Caki2 (cell line): ENCODE measurements around the gene CPEB4. TPM values are rescaled to one million over a fixed set of nuclear protein-coding genes. Genes with fewer than 3 reads are reported as not detected.

ENCODE experiments used
- DNase-seq: peaks from one replicate; pipeline ENCODE4 v3.0.0-alpha.2; 2015; ENCODE audit warnings: low read depth
- in situ Hi-C: cut with HindIII; loops from 2 replicates; pipeline ENCODE4 v1.10.0; 2016; ENCODE audit warnings: low sequenced_read_pairs, low pct_unique_long_range_greater_than_20kb, mixed read lengths
- total RNA-seq: library from RNA; depleted of rRNA; stranded (reverse); fragments of >200 nt; shearing (Covaris generic); gene quantifications from 2 replicates; pipeline ENCODE4 v1.2.3, GENCODE V29; 2014; ENCODE audit warnings: low replicate concordance

Gene CPEB4
- total RNA-seq, 1 experiment from 2014 or later: 9.8 TPM

DNA sequence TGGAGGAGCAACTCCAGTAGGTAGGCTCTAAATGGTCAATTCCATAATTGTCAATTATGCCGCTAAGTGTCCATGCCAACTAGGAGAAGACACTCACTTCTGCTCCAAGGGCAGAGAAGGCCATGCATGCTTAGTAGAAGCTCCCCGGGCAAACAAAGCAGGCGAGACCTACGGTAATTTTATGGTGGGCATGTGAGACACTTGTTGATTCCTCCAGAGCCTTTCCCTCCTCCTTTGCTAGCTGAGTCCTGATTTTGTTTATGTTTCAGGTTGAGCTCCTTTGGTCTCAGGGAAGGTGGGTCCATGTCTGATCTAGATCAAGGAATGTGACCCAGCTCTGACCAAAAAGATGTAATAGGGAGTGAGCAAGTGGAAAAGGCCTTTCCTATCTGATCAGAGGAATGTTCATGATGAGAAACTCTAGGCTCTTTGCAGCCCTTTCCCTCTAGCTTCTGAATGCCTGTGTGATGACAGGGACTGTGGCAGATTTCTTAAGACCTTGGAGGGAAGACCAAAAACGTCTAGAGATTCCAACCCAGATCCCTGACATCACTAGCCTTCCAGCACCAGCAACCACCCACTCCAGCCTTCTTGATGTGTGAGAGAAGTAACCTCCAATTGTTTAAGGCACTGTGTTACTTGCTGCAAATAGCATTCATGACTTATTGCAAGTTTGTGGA lies 7.7 kb upstream of the CPEB4 start:
- DNase-seq: no peak
- in situ Hi-C loops: no loop called here

DNA sequence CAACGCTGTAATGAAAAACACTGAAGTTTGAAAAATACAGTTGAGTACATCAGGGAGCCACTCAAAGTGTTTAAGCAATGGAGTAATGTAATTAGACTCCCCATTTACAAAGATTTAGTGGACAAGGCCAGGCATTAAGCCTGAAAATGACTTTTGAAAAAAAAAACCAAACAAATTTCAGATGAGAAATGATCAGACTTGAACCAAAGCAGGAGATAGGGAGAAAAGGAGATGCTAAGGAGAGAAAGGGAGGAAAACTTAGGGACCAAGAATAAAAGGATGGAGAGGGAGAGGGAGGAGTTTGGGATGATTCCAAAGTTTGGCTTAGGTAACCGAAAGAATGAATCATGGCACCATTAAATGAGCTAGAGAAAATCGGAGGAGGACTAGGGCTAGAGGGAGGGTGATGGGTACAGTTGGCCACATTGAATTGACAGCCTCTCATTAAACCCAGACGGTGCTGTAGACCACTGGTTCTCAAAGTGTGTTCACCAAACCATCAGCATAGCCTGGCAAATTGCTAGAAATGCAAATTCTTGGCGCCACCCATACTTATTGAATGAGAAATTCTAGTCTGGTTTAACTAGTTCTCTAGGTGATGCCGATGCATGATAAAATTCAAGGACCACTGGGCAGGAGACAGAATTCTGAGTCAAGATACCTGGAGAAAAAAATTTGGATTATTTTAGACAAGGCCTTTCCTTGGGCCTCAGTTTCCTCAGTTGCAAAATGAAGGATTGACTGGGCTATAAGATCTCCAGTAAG lies 6.2 kb upstream of the CPEB4 start:
- in situ Hi-C loops: no loop called here
- DNase-seq: no peak

DNA sequence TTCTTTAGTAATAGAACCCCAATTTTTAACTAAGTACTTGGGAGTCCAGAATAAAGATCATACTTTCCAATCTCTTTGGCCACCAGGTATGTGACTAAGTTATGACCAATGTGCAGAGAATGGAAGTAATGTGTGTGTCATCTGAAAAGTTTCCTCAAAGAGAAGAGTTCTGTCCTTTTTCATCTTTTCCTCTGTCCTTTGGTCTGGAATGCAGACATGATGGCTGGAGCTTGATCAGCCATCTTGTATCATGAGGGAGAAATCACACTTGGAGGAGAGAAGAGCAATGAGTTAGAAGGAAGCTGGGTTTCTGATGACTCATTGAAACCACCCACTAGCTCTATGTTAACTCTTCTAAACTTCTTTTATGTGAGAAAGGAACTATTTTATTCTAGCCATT lies 5.5 kb upstream of the CPEB4 start:
- in situ Hi-C loops: no loop called here

DNA sequence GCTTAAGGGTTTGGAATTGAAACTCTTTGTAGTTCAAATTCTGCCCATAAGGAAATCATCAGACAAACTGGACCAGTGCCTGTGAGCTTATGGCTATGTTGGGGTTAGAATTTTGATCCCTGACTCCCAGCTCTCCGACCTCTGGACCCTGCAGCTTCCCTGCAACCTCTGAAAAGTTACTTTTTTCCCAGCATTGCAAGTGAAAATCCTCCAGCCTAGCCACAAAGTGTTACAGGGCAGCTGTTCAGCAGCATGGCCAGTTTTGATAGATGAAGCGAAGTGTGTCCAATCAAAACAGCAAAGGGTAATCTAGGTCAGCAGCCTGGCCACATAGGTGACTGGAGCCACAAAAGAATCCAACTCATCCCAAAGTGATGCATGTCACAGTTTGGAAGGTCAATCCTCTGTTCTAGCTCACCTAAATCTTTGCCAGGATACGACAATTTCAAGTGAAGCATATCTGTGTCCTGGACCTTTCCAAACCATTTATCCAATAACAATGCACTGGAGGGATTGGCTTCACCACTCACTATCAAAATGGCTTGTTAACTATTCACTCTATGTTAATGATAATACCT lies 4.7 kb upstream of the CPEB4 start:
- peak; percentile 43 for DNase-seq
- in situ Hi-C loops: no loop called here

More for the DNA sequence above, 5.5 kb upstream of the CPEB4 start:
- peak; percentile 22 for DNase-seq

DNA sequence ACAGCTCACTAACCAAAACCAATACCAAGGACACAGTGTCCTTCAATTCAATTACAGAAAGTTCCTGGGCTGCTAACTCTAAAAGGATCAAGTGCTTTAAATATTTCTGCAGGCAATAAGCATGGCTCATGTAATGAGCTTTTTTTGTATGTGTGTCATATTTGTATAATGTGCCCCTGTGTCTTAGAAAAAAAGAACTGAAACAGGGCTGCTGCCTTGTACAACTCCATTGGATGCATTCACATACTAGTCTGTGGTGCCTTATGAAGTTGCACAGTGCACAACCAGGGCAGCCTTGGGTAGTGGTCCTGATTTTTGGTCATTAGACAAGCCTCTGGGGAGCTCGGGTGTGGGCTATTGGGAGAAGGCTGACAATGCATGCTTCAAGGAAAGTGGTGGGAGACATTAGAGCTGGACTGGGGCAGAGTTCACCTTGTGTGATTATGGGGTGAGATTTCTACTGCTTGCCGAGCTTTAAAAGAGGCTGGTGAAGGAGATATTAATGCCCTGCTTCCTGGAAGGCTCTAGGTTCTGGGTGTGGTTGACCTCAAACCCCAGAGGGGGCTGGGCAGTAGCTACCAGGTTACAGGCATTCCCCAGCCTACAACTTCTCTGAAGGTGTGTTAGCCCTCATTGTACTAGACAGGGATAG lies 3.6 kb upstream of the CPEB4 start:
- no peak for DNase-seq
- in situ Hi-C loops: no loop called here

DNA sequence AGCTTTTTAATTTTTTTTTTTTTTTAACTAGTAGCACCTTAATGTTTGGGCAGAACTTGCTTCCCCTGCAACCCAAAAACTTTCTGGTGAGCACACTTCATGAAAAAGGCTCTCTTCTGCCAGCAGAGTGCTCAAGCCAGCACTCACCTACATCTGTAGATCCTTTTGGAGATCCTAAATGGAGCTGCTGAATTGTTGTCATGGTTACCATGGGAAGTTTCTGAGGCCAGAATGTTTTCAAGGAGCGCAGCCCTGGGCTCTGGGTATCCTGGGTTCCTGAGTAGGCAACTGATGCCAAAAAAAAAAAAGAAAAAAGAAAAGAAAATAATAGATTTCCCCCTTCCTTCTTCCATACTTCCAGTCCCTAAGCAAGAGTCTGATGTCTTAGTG lies 3.1 kb upstream of the CPEB4 start:
- no peak for DNase-seq
- in situ Hi-C loops: no loop called here

DNA sequence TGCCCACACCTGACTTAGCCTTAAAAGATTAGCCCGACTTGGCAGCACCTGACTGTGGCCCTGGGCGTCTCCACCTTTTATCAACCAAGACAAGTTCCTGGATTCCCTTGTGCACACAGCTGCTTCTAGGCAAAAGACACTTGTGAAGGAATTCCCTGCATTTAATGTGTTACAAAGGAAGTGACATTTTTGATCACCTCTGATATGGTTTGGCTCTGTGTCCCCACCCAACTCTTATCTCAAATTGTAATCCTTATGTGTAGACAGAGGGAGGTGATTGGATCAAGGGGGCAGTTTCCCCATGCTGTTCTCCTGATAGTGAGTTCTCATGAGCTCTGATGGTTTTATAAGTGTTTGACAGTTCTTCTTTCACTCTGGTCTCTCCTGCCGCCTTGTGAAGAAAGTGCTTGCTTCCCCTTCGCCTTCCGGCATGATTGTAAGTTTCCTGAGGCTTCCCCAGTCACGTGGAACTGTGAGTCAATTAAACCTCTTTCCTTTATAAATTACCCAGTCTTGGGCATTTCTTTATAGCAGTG lies 2.6 kb upstream of the CPEB4 start:
- DNase-seq: no peak
- in situ Hi-C loops: no loop called here

DNA sequence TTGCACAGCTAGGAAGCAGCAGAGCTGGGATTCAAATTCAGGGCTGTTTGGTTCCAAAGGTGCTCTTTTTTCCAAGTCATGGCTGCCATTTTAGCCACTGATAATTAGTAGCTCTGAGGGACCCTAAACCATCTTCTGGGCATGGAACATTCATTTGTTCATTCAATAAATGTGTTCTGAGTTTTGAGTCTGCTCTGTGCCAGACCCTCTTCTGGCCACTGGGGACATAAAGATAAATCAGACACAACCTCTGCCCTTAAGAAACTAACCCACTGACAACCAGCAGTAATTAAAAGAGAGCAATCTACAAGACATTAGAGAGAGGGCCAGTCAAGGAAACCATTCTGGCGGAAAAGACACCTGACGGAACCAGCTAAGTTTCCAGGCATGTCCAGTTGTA lies 2.0 kb upstream of the CPEB4 start:
- in situ Hi-C loops: no loop called here
- DNase-seq: no peak

DNA sequence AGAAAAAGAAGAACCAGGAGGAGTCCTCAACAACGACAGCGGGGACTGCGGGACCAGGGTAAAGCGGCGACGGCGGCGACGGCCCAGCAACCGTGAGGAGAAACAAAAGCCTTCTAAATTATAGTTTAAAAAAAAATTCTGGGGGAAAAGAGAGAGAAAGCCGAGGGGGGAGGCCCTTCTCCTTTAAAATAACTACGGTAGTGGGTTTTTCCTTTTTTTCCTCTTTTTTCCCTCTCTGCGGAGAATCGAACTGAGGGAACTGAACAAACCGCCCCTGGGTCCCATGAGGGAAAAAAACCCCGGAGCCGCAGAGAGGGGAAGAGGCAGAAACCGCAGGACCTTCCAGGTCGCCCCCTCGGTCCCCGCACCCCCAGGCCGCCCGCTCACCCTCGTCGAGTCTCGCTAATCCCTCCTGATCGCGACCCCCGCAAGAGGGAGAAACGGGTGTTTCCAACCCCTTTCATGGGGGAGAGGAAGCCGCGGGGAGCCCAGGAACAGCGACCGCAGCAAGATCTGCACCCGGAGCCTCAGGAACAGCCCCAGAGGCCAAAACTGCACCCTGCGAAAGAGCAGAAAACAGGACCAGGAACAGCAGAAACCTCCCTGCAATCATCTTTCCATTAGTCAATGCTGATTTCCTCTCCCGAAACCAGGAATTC lies 453 bp downstream of the CPEB4 start:
- in situ Hi-C loops: no loop called here
- DNase-seq: no peak

DNA sequence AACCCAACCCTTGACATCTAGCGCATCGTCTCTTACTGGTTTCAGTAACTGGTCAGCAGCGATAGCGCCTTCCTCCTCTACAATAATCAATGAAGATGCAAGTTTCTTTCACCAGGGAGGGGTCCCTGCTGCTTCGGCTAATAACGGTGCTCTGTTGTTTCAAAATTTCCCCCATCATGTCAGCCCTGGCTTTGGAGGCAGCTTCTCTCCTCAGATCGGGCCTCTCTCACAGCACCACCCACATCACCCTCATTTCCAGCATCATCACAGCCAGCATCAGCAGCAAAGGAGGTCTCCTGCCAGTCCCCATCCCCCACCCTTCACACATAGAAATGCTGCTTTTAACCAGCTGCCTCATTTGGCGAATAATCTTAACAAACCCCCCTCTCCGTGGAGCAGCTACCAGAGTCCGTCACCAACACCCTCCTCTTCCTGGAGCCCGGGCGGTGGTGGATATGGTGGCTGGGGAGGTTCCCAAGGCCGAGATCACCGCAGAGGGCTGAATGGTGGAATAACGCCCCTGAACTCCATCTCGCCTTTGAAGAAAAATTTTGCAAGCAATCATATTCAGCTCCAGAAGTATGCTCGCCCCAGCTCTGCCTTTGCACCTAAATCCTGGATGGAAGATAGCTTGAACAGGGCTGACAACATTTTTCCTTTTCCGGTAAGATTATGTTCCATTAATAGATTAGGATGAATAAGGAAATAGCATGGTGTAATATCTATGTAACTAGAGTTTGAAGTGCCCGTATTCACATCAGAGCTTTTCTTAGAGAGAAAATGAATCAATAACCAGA lies 2.2 kb downstream of the CPEB4 start:
- in situ Hi-C loops: no loop called here
- DNase-seq: no peak

DNA sequence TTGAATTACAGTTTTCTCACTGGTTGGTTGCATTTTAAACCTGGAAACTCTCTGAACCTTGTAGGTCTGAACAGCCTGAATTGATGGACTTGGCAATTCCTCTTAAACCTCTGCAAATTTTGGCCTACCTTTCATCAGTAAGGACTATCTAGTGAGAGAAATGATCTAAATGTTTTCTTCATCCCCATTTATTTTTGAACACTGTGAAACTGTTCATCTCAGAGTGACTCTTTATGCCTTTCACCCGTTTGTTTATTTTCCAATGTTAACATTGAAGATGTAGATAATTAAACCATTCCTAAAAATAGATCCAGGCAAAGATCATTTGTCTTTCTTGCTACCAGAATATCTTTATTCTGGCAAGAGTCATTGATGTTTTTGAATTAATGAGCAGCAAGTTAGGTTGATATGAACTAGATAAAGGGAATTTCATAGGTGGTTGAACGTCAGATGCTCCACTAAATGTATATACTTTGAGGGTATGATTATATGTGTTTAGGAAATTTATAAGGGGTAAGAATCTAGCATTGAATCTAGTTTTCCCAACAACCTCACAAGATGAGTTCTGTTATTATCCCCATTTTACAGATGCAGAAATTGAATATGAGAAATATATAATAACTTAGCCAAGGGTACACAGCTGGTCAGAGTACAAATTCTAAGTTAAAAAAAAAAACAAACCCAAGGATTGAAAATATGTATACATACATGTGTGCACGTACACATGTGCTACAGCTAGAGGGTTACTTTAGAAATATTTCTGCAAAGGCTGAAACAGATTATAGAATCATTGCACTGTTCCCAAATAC lies 3.4 kb downstream of the CPEB4 start:
- in situ Hi-C loops: no loop called here
- no peak for DNase-seq

DNA sequence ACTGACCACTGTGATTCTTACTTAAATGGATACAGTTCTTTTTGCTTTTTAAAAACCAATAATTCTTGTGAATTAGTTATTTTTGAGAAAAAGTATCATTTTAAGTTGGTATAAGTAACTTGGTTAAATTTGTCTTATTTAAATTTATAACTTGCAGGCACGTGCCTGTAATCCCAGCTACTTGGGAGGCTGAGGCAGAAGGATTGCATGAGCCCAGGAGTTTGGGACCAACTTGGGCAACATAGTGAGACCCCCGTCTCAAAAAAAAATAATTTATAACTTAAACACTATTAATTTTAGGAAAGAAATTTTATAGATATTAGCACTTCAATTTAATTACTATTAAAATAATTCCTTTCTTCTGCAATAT lies 5.0 kb downstream of the CPEB4 start:
- no peak for DNase-seq
- in situ Hi-C loops: no loop called here

DNA sequence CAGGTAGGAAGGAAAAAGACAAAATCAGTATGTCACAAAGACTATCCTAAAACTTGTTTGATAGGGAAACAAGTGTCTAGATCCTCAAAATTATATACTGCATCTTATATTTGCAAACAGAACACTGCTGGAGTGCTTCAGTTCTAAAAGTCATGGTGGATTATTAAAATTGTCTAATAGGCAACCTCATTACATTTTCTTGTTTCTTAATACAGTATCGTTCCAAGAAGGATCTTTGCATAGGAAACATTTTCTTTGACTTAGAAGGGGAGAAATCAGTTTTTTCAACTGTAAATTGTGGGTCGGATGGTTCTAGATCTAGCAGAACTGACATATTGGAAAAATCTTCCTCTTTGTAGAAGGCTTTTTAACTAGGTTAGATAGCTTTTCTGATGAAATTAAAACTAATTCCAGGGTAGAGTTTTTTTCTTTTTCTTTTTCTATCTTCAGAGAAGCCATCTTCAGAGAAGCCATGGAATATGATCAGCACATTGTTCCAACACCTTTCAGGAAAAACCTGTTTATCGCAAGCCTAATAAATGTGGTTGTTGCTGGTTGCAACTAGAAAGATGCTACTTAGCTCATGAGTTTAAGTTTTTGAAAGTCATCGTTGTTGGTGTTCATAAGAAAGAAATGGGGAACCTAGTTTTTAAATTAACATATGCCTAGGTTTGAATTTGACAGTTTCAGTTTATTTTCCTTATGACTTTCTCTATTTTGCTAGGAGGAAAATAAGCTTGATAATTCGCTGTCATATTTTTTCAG lies 7.4 kb downstream of the CPEB4 start:
- in situ Hi-C loops: no loop called here
- no peak for DNase-seq

DNA sequence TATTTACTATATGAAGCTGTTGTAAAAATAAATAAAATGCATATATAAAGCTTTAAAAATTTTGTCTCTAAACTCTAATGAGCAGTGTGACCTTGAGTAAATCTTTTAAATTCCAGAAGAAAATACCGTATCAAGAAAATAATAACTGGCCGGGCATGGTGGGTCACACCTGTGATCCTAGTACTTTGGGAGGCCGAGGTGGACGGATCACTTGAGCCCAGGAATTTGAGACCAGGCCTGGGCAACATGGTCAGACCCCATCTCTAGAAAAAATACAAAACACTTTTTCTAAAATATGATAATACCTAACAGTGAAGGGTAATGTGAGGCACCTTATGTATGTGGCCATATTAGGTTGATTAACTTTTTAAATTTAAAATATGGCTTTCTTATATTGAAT lies 8.5 kb downstream of the CPEB4 start:
- in situ Hi-C loops: no loop called here
- no peak for DNase-seq

DNA sequence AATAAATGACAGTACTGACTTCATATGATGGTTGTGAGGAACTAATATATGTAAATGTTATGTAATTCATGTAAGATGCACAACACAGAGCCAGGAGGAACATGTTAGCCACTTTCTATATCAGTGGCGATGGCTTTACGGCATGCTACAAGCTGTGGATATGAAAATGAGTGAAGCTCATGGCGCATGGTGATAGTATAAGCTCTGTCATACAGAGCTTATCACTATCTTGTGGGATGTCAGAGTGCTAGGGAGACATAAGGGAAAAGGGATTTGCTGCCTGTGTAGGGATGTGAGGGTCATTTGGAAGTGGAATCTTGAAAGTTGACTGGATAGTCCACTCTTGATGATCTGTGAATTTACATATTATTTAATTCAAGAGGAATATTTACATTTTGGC lies 13.6 kb downstream of the CPEB4 start:
- in situ Hi-C loops: no loop called here
- DNase-seq: no peak

DNA sequence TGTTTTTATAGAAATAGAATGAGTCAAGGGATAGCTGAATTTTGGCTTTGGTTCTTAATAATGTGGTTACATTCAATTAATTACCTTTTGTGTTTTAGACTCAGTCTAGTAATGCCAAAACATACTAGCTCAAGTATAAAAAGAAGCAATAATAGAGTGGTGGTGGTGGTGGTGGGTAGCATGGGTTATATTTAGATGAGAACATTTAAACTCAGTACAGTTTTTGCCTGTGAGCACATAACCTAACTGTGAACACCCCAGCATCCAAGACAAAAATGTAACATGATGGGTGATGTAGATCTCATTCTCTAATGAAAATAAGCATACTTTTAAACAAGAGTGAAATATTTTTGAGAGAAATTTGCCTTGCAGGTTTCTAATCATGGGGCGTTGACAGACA lies 14.2 kb downstream of the CPEB4 start:
- in situ Hi-C loops: no loop called here
- DNase-seq: no peak
